Type B pancreatic cell (in vitro differentiated cells): Measurements from ENCODE around the gene PCNX4. TPM values are rescaled to one million over a fixed set of nuclear protein-coding genes. Genes with fewer than 3 reads are reported as not detected.
A peak's percentile ranks its signal among the peaks of the same experiment; 100 is the strongest.

Experiments
- DNase-seq: peaks from one replicate; pipeline ENCODE4 v3.0.0; 2021; ENCODE audit warnings: mixed read lengths; ENCODE audit not compliant: unreplicated experiment; ENCODE audit errors: extremely low spot score
- H3K27ac Mint-ChIP-seq: 2 replicates; pipeline ENCODE4 v1.8.0; 2021; ENCODE audit warnings: mild to moderate bottlenecking, mixed read lengths
- H3K27me3 Mint-ChIP-seq: 2 replicates; pipeline ENCODE4 v1.8.0; 2021; ENCODE audit warnings: mixed read lengths
- H3K36me3 Mint-ChIP-seq: 2 replicates; pipeline ENCODE4 v1.8.0; 2021; ENCODE audit warnings: mixed read lengths
- H3K4me1 Mint-ChIP-seq: one replicate; pipeline ENCODE4 v1.8.0; 2021; ENCODE audit warnings: mixed read lengths; ENCODE audit not compliant: unreplicated experiment
- H3K4me3 Mint-ChIP-seq: 2 replicates; pipeline ENCODE4 v1.8.0; 2021; ENCODE audit warnings: mild to moderate bottlenecking, mixed read lengths
- H3K9me3 Mint-ChIP-seq: 2 replicates; pipeline ENCODE4 v1.8.0; 2021; ENCODE audit warnings: mixed read lengths
- CTCF ChIP-seq: fragments of 200-600 bp; sonication (generic); conservative IDR thresholded peaks from 2 replicates; pipeline ENCODE4 v1.5.0; 2021; ENCODE audit warnings: antibody characterized with exemption, mild to moderate bottlenecking
- total RNA-seq: library from RNA; stranded (reverse); gene quantifications from 2 replicates; pipeline ENCODE4 v1.2.1, GENCODE V29; 2021; ENCODE audit warnings: low replicate concordance

The PCNX4 gene
- total RNA-seq, 1 donor from 2014 or later, result 70.2 TPM

- no peak for DNase-seq
- Mint-ChIP-seq H3K4me3 (no peak overlapping the region), H3K36me3 (no peaks in the 10 kb centered on the region)
These were observed 27.1 kb upstream of the PCNX4 start for GRCh38 chr14:60064491-60065072.

DNA sequence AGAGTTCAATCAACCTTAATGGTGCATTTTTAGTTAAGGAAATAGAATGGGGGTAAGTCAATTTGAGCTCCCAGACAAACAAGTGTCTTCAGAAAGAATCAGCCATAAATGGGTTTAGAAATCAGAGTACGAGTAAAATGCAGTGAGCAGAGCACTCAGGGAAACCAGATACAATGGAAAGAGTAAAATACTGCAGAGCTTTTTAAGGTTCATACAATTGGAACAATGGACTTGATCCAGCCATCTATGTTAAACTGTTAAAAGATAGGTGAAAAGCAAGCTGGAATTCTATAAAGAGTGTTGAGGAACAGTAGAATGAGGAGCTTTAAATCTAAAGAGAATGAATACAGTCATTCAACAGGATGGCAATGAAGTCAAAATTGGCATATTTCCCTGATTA lies 23.8 kb upstream of the PCNX4 start:
- H3K27me3 Mint-ChIP-seq, result no peaks in the 10 kb centered on the region
- no peaks in the 10 kb centered on the region for H3K9me3 Mint-ChIP-seq
- no peaks in the 10 kb centered on the region for H3K4me1 Mint-ChIP-seq
- H3K27ac Mint-ChIP-seq, result no peak overlapping the region
- no peaks in the 10 kb centered on the region for H3K36me3 Mint-ChIP-seq
- TF ChIP-seq CTCF, result no peak
- no peak overlapping the region for H3K4me3 Mint-ChIP-seq
- DNase-seq, result no peak

More at GRCh38 chr14:60064491-60065072, 27.1 kb upstream of the PCNX4 start:
- peak; percentile 73 for TF ChIP-seq CTCF
- H3K27me3 Mint-ChIP-seq, result no peaks in the 10 kb centered on the region
- no peaks in the 10 kb centered on the region for H3K9me3 Mint-ChIP-seq
- no peaks in the 10 kb centered on the region for H3K4me1 Mint-ChIP-seq
- no peak overlapping the region for H3K27ac Mint-ChIP-seq

GRCh38 chr14:60079723-60080122 lies 12.0 kb upstream of the PCNX4 start:
- peaks cover 3% of the 10 kb centered on the region for H3K9me3 Mint-ChIP-seq
- no peaks in the 10 kb centered on the region for H3K4me1 Mint-ChIP-seq
- peak; percentile 55 for TF ChIP-seq CTCF
- H3K27ac Mint-ChIP-seq, result no peak overlapping the region
- H3K27me3 Mint-ChIP-seq, result no peaks in the 10 kb centered on the region
- no peak for DNase-seq
- H3K36me3 Mint-ChIP-seq, result no peaks in the 10 kb centered on the region
- H3K4me3 Mint-ChIP-seq, result no peak overlapping the region

DNA sequence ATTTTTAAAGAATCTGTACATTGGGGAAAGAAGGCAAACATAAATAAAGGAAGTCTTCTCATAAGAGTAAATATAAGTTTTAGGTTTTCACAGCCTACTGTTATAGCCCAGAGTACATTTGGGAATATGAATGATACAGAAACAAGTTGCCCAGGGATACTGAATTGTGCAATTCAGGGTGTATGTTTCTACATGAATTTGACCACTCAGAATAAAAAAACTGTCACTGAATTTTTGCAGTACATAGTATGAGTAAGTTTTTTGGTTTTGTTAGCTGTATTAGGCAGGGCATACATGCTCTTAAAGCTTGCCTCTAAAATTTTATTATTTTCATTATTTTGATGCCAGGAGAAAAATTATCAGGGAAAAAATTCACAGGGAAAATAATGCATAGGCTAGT lies 6.6 kb upstream of the PCNX4 start:
- TF ChIP-seq CTCF, result no peak
- H3K36me3 Mint-ChIP-seq, result no peaks in the 10 kb centered on the region
- H3K9me3 Mint-ChIP-seq, result no peaks in the 10 kb centered on the region

DNA sequence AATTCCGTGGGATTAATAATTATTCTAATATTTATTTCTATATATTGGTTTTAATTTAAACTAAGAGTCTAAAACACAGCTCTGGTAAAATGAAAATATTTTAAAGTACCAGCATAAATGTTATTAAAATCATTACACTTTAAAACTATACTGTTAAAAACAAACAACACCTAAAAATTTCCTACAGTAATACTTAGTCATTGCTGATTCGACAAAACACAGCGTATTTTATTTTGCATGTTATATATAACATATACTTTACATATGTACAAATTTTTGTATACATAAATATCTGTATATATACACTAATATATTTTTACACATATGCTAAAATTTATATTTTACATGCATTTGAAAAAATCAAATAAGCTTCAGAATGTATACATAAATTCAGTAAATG lies 6.0 kb upstream of the PCNX4 start:
- Mint-ChIP-seq H3K9me3 (no peaks in the 10 kb centered on the region), H3K27me3 (no peaks in the 10 kb centered on the region), H3K36me3 (no peaks in the 10 kb centered on the region), H3K4me3 (no peak overlapping the region), H3K27ac (no peak overlapping the region), H3K4me1 (peaks cover 3% of the 10 kb centered on the region)
- no peak for DNase-seq
- no peak for TF ChIP-seq CTCF

More for the DNA sequence above, 6.6 kb upstream of the PCNX4 start:
- H3K27ac Mint-ChIP-seq, result no peak overlapping the region
- H3K4me3 Mint-ChIP-seq, result no peak overlapping the region
- DNase-seq, result no peak
- no peaks in the 10 kb centered on the region for H3K27me3 Mint-ChIP-seq
- no peaks in the 10 kb centered on the region for H3K4me1 Mint-ChIP-seq

DNA sequence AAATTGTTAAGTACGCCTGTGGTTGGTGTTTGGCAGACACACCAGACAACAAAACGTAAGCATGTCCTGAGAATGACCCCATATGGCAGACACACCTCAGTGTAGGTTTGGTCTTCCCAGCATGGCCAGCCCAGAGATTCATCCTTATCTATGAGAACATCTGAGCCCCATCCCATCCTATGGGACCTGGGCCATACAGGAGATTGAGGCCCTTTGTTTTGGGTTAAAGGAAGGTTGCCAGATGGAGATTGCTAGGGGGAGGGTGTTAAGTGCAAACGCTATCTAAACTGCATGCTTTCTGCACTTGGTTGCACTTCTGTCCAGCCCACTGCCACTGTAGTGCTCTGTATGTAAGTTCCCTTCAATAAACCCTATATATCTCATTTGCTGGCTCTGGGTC lies 4.1 kb upstream of the PCNX4 start:
- no peaks in the 10 kb centered on the region for H3K9me3 Mint-ChIP-seq
- H3K36me3 Mint-ChIP-seq, result no peaks in the 10 kb centered on the region
- DNase-seq, result no peak
- no peaks in the 10 kb centered on the region for H3K27me3 Mint-ChIP-seq
- peaks cover 5% of the 10 kb centered on the region for H3K4me1 Mint-ChIP-seq
- H3K27ac Mint-ChIP-seq, result no peak overlapping the region
- H3K4me3 Mint-ChIP-seq, result no peak overlapping the region
- TF ChIP-seq CTCF, result no peak
